GM19467 (cell line): ENCODE data around the gene ADAMTS9.

ENCODE experiments used
- ATAC-seq: cut with Tn5 transposase; IDR thresholded peaks from one replicate; pipeline ENCODE4 v1.9.1; 2021; ENCODE audit warnings: mild to moderate bottlenecking, moderate library complexity; ENCODE audit not compliant: unreplicated experiment

Gene ADAMTS9

DNA sequence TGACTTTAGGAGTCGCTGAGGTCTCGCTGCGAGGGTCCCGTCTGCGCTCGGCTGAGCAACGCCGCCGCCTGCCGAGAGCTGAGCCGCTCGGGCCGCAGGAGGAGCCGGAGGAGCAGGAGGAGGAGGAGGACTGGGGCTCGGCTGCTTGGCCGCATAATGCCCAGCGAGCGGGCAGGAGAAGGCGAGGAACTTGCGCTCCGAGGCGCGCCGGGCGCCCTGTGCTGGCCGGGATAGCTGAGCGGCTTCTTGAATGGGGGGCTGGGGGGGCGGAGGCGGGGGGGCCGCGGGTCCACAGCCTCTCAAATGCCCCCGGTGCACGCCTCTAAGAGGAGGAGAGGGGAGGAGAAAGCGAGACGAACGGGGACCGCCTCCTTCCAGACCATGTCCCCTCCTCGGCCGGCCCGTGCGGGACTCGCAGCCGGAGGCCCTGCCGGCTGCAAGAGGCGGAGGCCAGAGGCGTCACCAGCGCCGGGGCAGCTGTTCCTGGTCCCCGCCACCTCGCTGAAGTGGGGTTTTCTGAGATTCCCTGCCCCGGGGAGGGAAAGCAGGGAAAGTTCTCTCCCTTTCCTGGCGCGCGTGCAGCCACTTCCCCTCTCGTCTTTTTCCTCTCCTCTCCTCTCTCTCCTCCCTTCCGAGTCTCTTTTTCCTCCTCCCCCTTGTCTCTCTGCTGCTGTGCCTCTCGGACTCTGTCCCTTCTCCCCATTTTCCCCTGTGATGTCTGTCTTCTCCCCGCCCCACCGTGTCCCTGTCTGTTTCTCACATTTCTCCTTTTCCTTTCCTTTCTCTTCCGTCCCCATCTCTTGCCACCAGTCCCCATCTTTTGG is at the start of gene ADAMTS9:
ADAMTS9 (minus strand) TSS at position 220 of the 824 bp plus-strand sequence. CDS start 343 bp downstream, outside the sequence.
- no peak for ATAC-seq

DNA sequence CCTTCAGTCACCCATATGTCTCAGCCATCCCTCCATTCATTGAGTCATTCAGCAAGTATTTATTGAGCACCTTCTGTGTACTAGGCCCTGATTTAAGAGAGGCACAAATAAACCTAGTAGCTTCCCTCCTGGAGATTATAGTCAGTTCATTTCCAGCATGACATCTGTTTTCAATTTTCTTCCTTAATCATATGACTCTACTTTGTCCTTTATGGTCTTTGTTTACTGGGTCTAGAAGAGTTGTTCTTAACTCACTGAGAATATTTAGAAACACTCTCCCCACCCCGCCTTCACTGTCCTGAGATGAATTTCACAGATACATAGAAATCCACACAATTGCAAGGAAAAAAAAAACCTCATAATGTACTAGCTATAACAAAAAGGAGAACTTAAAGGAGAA is 44.8 kb upstream of the ADAMTS9 start:
- no peak for ATAC-seq

DNA sequence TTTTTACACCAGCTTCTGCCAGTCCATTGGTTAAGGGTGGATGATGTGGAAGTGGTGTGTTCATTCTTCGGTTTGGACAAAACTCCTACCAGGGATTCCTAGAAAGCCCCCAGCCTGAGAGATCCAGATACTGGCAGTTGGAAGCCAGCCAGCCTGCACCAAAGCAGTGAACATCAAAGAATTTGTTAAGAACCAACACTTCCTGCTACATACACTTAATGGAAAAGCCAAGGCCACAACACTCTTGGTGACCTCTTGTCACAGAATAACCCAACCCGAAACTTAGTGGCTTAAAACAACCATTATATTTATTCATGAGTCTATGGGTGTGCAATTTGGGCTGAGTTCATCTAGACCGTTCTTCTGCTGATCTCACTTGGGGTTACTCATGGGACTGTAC is 42.9 kb upstream of the ADAMTS9 start:
- no peak for ATAC-seq

GRCh38 chr3:64728994-64729393 is 41.2 kb upstream of the ADAMTS9 start:
- no peak for ATAC-seq

- ATAC-seq, result no peak
These were observed 40.6 kb upstream of the ADAMTS9 start for GRCh38 chr3:64728428-64728827.

DNA sequence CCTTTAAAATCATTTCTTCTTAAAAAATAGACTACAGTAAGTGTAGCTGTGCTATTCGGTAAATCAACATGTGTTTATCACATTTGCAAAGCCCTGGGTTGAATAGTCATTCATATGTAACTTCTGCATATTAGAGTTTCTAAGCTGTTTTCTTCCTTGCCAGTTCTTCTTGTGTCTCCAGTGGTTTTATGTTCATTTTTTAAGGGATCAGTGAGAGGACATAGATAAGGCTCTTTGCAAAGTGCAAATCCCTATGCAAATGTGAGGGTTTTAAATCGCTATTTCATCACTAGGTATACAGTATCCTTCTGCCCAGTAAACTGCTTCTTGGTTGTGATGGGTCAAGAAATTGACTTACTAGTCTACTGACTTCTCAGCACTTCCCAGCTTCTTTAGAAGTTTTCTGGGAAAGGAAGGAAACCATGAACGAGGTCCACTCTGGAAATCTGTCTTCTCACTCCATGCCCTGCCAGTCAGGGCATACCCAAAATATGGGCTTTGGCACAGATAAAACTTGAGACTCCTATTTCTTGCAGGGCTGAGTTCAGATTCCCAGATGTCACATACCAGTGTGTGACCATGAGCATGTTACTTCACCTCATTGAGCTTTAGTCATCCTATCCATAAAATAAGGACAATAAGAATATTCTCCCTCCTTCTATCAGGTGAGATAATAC is 38.8 kb upstream of the ADAMTS9 start:
- ATAC-seq, result no peak

- no peak for ATAC-seq
These were observed 31.2 kb upstream of the ADAMTS9 start for GRCh38 chr3:64718976-64719375.

DNA sequence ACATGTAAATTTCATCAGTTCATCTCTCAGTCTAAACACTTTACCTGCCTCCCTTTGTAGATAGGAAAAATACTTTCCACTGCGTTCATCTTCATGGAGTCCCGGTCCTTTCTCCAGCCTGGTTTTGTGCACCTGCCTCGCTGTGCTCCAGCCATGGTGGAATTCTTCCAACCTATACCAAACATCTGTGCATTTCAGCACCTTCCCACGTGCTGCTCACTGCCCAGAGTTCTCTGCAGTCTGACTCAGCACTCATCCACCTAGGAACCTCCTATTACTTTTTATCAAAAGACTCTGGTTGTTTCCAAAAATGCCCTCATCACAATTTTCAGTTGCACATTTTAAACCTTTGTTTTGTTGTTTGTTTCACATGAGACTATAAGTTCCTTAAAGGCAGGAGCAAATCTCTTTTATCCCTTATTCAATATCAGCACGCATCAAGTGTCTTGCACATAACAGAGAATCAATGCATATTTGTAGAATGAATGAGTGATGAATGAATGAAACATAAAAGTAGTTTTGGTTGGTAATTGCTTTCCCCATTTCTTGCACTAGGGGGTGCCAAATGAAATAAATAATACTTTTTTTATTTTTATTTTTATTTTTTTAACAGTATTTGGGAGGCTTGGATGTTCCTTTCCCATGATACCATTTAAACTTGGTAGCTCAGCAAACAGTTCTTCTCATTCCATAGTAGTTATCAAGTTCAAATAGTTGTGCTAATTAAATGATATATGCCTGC is 30.2 kb upstream of the ADAMTS9 start:
- ATAC-seq, result no peak

GRCh38 chr3:64717411-64717810 is 29.6 kb upstream of the ADAMTS9 start:
- ATAC-seq, result no peak

GRCh38 chr3:64716110-64716710 is 28.4 kb upstream of the ADAMTS9 start:
- no peak for ATAC-seq

DNA sequence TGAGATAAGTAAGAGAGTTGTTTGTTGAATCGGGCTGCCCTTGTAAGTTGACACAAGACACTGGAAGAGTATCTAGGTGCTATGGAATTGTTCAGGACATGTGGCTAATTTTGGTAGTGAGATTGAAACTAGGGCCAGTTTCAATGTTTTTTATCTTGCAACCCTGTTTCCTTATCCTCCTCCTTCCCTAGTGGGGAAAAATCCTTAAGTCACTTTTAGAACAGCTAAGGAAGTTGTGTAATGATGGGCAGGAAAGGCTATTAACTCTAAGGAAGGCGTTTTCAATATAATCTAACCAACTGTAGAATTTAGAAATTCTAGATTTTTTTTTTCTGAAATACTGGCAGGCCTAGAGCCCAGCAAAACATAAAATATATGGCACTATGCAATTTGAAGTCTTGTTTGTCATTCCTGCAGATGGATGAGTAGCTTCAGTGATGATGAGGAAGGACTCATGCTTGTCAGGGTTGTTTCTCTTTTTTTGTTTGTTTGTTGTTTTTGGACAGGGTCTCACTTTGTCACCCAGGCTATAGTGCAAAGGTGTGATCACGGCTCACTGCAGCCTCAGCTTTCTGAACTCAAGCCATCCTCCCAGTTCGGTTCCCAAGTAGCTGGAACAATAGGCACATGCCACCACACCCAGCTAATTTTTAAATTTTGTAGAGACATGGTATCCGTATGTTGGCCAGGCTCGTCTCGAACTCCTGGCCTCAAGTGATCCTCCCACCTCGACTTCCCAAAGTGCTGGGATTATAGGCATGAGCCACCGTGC is 27.6 kb upstream of the ADAMTS9 start:
- ATAC-seq, result no peak

DNA sequence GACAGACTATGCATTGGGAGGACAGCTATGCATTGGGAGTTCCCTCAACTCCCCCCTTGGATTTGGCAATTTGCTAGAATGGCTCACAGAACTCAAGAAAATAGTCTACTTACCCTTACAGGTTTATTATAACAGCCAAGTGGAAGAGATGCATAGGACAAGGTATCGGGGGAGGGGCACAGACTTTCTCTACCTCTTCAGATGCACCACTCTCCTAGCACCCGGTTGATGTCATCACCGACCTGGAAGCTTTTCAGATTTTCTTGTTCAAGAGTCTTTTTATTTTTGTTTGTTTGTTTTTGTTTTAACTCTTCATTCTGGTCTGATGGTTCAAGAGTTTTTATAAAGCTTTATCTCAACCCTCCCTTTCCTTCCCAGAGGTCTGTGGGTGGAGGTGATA is 20.7 kb upstream of the ADAMTS9 start:
- ATAC-seq, result no peak

GRCh38 chr3:64705946-64706345 is 18.1 kb upstream of the ADAMTS9 start:
- no peak for ATAC-seq

GRCh38 chr3:64696896-64697295 is 9.1 kb upstream of the ADAMTS9 start:
- no peak for ATAC-seq

DNA sequence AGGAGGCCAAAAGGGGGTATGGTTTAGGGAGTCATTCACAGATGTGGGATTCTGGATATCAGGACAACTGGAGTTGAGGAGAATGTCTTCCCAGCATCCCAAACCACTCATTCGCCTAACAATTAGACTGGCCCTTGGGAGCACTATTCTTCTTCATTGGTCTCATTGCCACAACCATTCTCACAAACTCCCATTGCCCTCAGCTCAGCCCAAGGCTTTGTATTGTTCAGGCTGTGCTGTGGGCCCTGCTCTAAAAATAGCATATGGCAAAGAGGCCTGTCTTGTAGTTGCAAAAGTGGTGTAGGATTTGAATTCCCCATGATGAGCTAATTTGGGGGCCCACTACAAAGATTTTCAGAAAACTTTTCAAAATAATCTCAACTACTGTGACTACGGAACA is 6.3 kb upstream of the ADAMTS9 start:
- ATAC-seq, result no peak

GRCh38 chr3:64693031-64693430 is 5.2 kb upstream of the ADAMTS9 start:
- no peak for ATAC-seq

DNA sequence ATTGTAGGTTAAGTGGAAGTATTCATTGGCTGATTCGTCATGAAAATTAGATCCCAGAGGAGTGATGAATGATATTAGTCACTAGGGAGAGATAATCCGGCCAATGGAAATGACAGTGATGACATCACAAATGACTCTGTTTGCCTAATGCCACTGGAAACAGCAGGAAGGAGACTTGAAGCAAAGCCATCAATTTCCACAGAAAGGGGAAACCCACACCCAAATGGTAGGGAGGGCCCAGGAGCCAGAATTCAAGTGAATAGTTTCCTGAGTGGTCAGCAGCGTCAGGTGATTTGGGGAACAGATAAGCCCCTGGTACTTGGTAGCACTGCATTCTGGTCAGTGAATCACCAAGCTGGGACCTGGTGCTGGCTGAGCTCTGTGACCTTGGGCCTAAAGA is 3.3 kb upstream of the ADAMTS9 start:
- ATAC-seq, result no peak

DNA sequence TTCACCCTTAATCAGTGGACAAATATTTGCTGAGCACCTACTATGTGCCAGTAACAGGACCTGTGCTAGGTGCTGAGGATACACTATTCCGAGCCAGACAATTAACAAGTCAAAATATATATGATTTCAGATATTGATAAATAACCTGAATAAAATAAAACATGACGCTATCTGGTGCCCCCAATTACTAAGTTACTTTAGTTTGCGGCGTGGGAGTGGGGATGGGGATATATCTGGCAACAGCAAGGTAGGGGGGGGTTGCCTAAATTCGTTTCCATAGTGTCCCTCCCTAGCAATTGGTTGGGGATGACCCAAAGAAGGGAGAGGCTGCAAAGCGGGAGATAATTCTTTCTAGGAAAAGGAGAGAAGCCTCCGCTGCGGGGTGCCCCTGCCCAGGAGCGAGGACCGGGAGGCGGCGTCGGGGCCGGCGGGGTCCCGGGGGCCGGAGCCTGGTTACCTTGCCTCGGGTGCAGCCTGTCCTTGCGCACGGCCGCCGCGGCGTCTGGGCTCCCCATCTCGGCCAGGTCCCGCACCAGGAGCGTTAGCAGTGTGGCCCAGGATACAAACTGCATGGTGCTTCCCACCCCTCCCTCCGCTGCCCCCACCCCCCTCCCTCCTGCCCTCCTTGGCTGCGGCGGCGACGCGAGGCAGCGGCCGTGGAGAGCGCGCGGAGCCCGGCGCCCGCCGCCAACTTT is 567 bp downstream of the ADAMTS9 start:
- no peak for ATAC-seq

DNA sequence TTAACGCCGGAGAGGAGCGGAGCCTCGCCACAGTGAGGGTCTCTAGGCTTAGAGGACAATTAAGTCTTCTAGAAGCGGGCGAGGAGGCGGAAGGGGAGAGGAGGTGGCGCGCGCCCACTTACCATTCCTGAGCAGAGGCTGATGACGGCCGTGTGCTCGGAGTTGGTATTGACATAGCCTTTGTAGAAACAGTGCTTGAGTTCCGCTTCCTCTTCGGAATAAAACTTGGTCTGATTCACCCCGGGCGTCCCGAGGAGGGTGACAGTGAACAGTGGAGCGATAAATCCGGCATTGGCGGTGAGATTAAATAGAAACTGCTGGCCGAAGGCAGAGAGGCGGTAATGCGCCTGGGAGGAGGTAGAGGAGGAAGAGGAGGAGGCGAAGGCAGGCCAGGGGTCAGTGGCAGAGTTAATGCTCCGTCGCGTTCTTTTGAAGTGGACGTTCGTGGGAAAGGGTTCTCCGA is 1.3 kb downstream of the ADAMTS9 start:
- ATAC-seq, result peak; percentile 25
